ENCODE results near the gene PLAC1. TPM values are rescaled to one million over a fixed set of nuclear protein-coding genes. Genes with fewer than 3 reads are reported as not detected.

The PLAC1 gene
- total RNA-seq, 2 donors from 2014 or later = not detected

DNA sequence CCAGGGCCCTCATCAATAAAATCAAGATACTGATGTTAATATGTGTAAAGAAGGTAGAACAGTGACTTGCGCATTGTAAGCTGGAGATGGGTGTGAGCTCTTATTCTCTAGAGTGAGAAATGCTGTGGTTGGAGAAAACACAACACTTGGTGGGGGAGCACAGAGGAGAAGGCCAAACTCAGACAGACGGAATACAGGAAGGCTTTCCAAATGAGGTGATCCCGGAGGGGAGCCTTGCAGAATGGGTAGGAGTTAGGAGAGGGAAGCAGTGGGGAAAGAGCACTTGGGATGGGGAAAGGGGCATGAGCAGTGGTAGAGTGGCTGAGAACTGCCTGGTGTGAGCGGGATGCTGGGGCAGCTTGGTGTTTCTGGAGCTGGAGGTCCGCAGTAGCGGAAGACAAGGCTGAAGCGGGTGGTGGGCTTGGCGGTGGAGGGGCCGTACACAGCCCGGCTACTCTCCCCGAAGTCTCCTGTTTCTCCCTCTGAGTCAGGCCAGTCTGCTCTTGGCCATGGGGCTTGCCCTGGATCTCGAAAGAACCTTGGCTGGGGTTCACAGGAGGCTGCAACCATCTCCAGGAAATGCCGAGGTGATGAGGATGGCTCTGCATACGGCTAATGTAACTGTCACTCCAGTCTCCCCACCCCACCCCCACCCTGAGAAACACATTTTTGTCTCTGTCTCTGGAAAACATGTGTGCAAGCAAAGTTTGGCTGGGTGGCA, 11.3 kb upstream of the PLAC1 start:
- no peaks in the 10 kb centered on the region for H3K9me3 ChIP-seq
- no peaks in the 10 kb centered on the region for H3K36me3 ChIP-seq
- TF ChIP-seq, protein P1, sequence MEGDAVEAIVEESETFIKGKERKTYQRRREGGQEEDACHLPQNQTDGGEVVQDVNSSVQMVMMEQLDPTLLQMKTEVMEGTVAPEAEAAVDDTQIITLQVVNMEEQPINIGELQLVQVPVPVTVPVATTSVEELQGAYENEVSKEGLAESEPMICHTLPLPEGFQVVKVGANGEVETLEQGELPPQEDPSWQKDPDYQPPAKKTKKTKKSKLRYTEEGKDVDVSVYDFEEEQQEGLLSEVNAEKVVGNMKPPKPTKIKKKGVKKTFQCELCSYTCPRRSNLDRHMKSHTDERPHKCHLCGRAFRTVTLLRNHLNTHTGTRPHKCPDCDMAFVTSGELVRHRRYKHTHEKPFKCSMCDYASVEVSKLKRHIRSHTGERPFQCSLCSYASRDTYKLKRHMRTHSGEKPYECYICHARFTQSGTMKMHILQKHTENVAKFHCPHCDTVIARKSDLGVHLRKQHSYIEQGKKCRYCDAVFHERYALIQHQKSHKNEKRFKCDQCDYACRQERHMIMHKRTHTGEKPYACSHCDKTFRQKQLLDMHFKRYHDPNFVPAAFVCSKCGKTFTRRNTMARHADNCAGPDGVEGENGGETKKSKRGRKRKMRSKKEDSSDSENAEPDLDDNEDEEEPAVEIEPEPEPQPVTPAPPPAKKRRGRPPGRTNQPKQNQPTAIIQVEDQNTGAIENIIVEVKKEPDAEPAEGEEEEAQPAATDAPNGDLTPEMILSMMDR (IDR thresholded peaks at IDR 0.05) = no peak
- H3K27me3 ChIP-seq = no peaks in the 10 kb centered on the region
- H3K4me3 ChIP-seq = no peak overlapping the region
- no peak overlapping the region for H3K27ac ChIP-seq
- peaks cover 0 to 6% of the 10 kb centered on the region in 2 donors for H3K4me1 ChIP-seq
- no peak for DNase-seq (ENCODE audit: low spot score)

DNA sequence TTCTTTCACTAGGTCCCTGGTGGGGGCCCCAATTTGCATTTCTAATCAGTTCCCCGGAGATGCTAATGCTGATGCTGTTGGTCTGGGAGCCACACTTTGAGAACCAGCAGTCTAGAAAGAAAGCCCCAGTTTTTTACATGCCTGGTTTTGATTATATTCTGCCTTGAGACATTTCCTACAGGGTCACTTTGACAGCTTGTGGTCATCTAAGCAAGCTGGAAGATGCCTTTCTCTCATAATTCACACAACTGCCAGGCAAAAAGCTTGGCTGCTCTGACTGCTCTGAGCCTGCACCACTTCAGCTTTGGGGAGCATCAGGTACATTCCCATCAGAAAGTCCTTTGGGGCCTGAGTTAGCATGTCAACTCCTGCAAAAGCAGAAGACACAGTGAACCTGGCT, 5.9 kb upstream of the PLAC1 start:
- Histone ChIP-seq H3K27me3 (no peaks in the 10 kb centered on the region), H3K9me3 (no peaks in the 10 kb centered on the region), H3K36me3 (no peaks in the 10 kb centered on the region), H3K4me3 (no peak overlapping the region), H3K4me1 (no peaks in the 10 kb centered on the region), H3K27ac (no peak overlapping the region)
- TF ChIP-seq, protein P1 (IDR thresholded peaks at IDR 0.05) = no peak
- DNase-seq (ENCODE audit: low spot score) = no peak

DNA sequence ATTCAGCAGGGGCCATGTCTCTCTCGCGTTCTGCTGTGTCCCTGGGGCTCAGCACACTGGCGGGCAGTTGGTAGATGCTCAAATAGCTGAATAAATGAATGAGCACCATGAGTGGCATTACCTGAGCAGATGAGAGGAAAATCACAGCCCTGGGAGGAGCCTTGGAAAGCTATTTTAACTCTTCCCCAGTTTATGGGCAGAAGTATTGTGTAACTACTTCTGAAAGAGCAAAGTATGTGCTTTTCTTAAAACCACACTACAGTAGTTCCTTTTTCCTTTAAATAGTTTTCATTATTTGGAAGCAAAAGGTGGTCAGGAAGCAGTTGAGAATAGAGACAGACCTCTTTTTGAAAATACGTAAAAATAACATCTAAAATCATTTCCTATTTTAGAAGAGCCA, 3.0 kb upstream of the PLAC1 start:
- Histone ChIP-seq H3K36me3 (no peaks in the 10 kb centered on the region), H3K9me3 (no peaks in the 10 kb centered on the region), H3K27ac (no peak overlapping the region), H3K27me3 (no peaks in the 10 kb centered on the region), H3K4me1 (no peaks in the 10 kb centered on the region), H3K4me3 (no peak overlapping the region)
- TF ChIP-seq, protein P1 (IDR thresholded peaks at IDR 0.05) = no peak
- no peak for DNase-seq (ENCODE audit: low spot score)

DNA sequence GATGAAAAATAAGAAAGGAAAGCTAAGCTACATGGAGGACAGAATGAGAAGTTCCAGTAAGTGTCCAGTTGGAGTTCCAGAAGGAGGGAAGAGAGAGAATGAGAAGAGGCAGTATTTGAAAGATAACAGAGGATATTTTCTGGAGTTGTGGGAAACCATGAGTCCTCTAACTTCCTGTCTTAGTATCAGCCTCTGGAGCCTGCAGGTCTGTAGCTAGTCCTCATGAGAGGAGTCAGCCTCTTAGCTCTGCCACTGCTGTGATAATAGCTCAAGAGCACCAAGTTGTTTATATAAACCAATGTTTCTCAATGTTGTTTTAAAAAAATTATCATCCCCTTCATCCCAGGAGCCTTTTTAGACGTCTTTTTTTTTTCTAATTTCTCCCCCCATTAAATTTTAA, 2.4 kb upstream of the PLAC1 start:
- Histone ChIP-seq H3K27me3 (no peaks in the 10 kb centered on the region), H3K27ac (no peak overlapping the region), H3K9me3 (no peaks in the 10 kb centered on the region), H3K4me1 (no peaks in the 10 kb centered on the region), H3K4me3 (no peak overlapping the region), H3K36me3 (no peaks in the 10 kb centered on the region)
- TF ChIP-seq, protein P1 (IDR thresholded peaks at IDR 0.05) = no peak
- no peak for DNase-seq (ENCODE audit: low spot score)

DNA sequence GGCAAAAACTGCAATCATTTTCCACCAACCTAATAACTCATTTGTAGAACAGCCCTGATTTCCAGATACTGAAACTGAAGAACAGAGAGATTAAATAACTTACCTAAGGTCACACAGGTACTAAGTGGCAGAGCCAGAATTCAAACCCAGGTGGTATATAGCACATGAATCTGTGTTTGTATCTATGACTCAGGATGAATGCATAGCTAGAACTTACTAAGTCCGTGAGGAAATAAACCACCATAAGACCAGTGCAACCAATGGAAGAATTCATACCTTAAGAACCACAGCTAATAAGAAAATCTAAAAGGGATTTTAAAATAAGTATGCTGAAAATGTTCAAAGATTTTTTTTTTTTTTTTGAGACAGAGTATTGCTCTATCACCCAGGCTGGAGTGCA, 1.5 kb upstream of the PLAC1 start:
- Histone ChIP-seq H3K27me3 (no peaks in the 10 kb centered on the region), H3K36me3 (no peaks in the 10 kb centered on the region), H3K4me3 (no peak overlapping the region), H3K4me1 (no peaks in the 10 kb centered on the region), H3K27ac (no peak overlapping the region), H3K9me3 (no peaks in the 10 kb centered on the region)
- no peak for DNase-seq (ENCODE audit: low spot score)
- TF ChIP-seq, protein P1 (IDR thresholded peaks at IDR 0.05) = no peak

DNA sequence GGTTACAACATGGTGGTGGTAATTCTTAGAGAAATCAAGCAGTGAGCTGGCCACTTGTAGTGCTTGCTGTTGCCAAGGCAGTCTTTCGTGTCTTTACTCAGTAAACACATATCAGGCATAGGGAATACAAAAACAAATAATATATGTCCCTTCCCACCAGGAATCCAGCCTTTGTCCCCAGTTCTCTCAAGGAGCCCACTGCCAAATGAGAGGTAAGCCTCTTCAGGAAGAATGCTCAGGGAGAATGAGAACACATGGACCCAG, 421 bp upstream of the PLAC1 start:
- Histone ChIP-seq H3K4me1 (no peaks in the 10 kb centered on the region), H3K36me3 (no peaks in the 10 kb centered on the region), H3K27me3 (no peaks in the 10 kb centered on the region), H3K4me3 (no peak overlapping the region), H3K9me3 (no peaks in the 10 kb centered on the region), H3K27ac (no peak overlapping the region)
- TF ChIP-seq, protein P1 (IDR thresholded peaks at IDR 0.05) = no peak
- no peak for DNase-seq (ENCODE audit: low spot score)

All from right atrium auricular region (tissue), 2 donors.